Osteocyte (in vitro differentiated cells): Measurements from ENCODE around the gene TBCC. TPM values are rescaled to one million over a fixed set of nuclear protein-coding genes. Genes with fewer than 3 reads are reported as not detected.
"Not testable (repeated sequence)": the region's sequence is repeated elsewhere in the genome, so short reads cannot be mapped to it uniquely, and the experiment has no call there.

Experiments
- DNase-seq: peaks from one replicate; pipeline ENCODE4 v3.0.0; 2021; ENCODE audit warnings: mixed read lengths; ENCODE audit not compliant: unreplicated experiment; ENCODE audit errors: extremely low spot score
- H3K27ac Mint-ChIP-seq: one replicate; pipeline ENCODE4 v1.8.0; 2021; ENCODE audit warnings: mild to moderate bottlenecking, mixed read lengths; ENCODE audit not compliant: unreplicated experiment
- H3K27me3 Mint-ChIP-seq: one replicate; pipeline ENCODE4 v1.8.0; 2021; ENCODE audit warnings: mixed read lengths; ENCODE audit not compliant: unreplicated experiment
- H3K36me3 Mint-ChIP-seq: one replicate; pipeline ENCODE4 v1.8.0; 2021; ENCODE audit warnings: mixed read lengths; ENCODE audit not compliant: unreplicated experiment
- H3K4me1 Mint-ChIP-seq: one replicate; pipeline ENCODE4 v1.8.0; 2021; ENCODE audit warnings: mixed read lengths; ENCODE audit not compliant: unreplicated experiment
- H3K4me3 Mint-ChIP-seq: one replicate; pipeline ENCODE4 v1.8.0; 2021; ENCODE audit warnings: mild to moderate bottlenecking, moderate library complexity, mixed read lengths; ENCODE audit not compliant: unreplicated experiment
- H3K9me3 Mint-ChIP-seq: one replicate; pipeline ENCODE4 v1.8.0; 2021; ENCODE audit warnings: mixed read lengths; ENCODE audit not compliant: unreplicated experiment
- total RNA-seq: library from RNA; stranded (reverse); gene quantifications from 2 replicates; pipeline ENCODE4 v1.2.1, GENCODE V29; 2021
- TF ChIP-seq, protein P1 (sequence below): fragments of 200-600 bp; sonication (generic); IDR thresholded peaks from 2 replicates; pipeline ENCODE4 v1.5.0; 2021; ENCODE audit warnings: antibody characterized with exemption, mild to moderate bottlenecking, moderate library complexity

The TBCC gene
- total RNA-seq, 1 donor from 2014 or later, result 23.8 TPM

DNA sequence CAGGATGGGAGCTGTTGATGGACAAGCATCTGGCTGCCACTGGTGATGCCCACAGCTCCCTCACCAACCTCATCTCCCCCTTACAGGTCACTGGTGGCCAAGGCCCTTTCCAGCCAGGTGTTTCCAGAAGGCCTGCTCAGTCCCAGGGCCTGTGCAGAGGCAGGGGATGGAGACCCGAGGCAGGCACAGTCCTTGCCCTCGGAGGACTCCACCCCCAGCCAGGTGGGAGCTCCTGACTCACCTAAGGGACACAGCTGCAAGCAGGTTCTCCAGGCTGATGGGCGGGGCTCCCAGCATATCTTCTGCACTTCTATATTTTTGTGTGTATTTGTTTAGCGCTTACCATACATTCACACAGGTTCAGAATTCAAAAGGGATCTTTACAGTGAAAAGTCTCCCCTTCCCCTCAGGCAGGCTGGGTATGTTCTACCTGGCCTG, 40.9 kb downstream of the TBCC start:
- H3K27me3 Mint-ChIP-seq, result no peaks in the 10 kb centered on the region
- H3K4me3 Mint-ChIP-seq, result no peak overlapping the region
- no peaks in the 10 kb centered on the region for H3K4me1 Mint-ChIP-seq
- H3K36me3 Mint-ChIP-seq, result peaks cover 2% of the 10 kb centered on the region
- TF ChIP-seq, protein P1, sequence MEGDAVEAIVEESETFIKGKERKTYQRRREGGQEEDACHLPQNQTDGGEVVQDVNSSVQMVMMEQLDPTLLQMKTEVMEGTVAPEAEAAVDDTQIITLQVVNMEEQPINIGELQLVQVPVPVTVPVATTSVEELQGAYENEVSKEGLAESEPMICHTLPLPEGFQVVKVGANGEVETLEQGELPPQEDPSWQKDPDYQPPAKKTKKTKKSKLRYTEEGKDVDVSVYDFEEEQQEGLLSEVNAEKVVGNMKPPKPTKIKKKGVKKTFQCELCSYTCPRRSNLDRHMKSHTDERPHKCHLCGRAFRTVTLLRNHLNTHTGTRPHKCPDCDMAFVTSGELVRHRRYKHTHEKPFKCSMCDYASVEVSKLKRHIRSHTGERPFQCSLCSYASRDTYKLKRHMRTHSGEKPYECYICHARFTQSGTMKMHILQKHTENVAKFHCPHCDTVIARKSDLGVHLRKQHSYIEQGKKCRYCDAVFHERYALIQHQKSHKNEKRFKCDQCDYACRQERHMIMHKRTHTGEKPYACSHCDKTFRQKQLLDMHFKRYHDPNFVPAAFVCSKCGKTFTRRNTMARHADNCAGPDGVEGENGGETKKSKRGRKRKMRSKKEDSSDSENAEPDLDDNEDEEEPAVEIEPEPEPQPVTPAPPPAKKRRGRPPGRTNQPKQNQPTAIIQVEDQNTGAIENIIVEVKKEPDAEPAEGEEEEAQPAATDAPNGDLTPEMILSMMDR, result no peak
- no peak for DNase-seq
- no peak overlapping the region for H3K27ac Mint-ChIP-seq
- no peaks in the 10 kb centered on the region for H3K9me3 Mint-ChIP-seq

DNA sequence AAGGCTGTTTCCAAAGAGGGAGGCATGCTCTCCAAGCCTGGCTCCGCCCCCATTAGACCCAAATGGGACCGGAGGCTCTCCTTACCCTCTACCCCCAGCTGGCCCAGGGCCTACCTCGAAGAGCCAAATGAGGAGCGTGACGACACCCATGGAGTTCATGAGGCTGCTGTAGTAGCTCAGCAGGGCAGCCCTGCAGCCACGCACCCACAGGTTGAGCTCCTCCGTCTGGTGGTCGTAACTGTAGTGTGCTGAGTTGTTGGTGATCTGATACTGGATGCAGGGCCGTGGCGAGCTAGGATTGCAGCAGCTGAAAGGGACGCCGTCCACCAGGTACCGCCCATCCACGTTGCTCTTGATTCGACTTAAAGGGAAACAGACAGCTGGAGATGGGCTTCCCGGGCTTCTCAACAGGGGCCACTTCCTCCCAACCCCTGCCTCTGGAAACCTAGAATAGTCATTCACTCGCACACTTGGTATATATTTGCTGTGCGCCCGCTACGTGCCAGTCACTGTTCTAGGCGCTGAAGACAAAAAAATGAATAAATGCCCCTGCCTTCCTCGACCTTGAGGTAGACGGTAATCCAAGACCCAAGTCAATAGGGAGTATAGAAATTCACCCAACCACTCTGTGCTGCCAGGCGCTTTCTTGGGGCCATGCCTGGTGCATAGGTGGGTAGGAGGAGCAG, 41.5 kb downstream of the TBCC start:
- no peak overlapping the region for H3K4me3 Mint-ChIP-seq
- H3K4me1 Mint-ChIP-seq, result no peaks in the 10 kb centered on the region
- TF ChIP-seq, protein P1, result no peak
- DNase-seq, result no peak
- no peaks in the 10 kb centered on the region for H3K27me3 Mint-ChIP-seq
- no peaks in the 10 kb centered on the region for H3K9me3 Mint-ChIP-seq
- H3K27ac Mint-ChIP-seq, result no peak overlapping the region
- peaks cover 2% of the 10 kb centered on the region for H3K36me3 Mint-ChIP-seq

DNA sequence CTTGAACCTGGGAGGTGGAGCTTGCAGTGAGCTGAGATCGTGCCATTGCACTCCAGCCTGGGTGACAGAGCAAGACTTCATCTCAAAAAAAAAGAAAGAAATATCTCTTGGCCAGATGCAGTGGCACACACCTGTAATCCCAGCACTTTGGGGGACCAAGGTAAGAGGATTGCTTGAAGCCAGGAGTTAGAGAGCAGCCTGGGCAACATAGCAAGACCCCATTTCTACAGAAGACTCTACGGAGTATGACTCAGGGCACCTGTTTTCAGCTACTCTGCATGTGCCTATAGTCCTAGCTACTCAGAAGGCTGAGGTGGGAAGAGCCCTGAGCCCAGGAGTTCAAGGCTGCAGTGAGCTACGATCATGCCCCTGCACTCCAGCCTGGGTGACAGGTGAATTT, 43.1 kb downstream of the TBCC start:
- not testable (repeated sequence) for DNase-seq, H3K9me3 Mint-ChIP-seq, H3K4me3 Mint-ChIP-seq, H3K27me3 Mint-ChIP-seq, H3K4me1 Mint-ChIP-seq, H3K27ac Mint-ChIP-seq, H3K36me3 Mint-ChIP-seq

DNA sequence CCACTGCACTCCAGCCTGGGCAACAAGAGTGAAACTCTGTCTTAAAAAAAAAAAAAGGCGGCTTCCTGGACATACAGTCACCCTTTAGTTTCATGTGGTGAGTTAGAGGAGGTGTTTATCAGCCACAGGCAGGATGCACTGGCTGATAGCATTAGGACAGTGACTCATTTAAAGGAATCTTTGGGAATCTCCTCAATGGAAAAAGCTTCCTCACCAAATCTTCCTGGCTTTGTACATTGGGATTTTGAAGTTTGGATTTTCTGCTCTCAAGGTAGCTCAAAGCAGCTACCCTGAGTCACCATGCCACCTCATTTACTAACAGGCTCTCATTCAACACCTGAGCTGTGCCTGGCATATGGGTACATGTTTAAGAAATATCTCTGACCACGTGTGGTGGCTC, 43.7 kb downstream of the TBCC start:
- Mint-ChIP-seq H3K36me3 (peaks cover 2% of the 10 kb centered on the region), H3K9me3 (no peaks in the 10 kb centered on the region), H3K27ac (no peak overlapping the region), H3K4me3 (no peak overlapping the region), H3K4me1 (no peaks in the 10 kb centered on the region), H3K27me3 (no peaks in the 10 kb centered on the region)
- TF ChIP-seq, protein P1, result no peak
- DNase-seq, result no peak

DNA sequence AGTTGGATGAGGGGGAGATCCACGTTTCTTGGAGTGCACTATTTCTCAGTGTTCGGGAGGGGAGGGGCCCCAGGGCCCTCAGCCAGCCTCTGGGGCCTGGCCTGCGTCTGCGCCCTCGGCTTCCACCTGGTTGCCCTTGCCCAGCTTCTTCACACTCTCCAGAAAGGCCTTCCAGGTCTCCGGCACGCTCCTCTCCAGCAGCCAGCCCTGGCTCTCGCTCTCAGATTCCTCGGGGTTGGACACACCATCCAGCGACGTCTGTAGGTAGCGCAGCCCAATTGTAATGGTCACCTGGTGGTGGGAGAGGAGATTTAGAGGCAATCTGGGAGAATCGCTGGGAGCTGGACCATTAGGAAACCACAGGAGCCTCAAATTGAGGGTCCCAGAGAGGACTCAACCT, 47.7 kb downstream of the TBCC start:
- no peak overlapping the region for H3K4me3 Mint-ChIP-seq
- TF ChIP-seq, protein P1, result no peak

More for the DNA sequence above, 47.7 kb downstream of the TBCC start:
- no peak for DNase-seq
- Mint-ChIP-seq H3K27ac (no peak overlapping the region), H3K27me3 (no peaks in the 10 kb centered on the region), H3K36me3 (peaks cover 6% of the 10 kb centered on the region), H3K9me3 (no peaks in the 10 kb centered on the region), H3K4me1 (no peaks in the 10 kb centered on the region)
